Liver (tissue), 9 donors: Measurements from ENCODE around the gene ITIH4. TPM values are rescaled to one million over a fixed set of nuclear protein-coding genes. Genes with fewer than 3 reads are reported as not detected.

Experiments
- DNase-seq: peaks from one replicate; pipeline ENCODE4 v3.0.0-alpha.2; 2017; ENCODE audit warnings: low spot score
- H3K27ac ChIP-seq, 2 donors: one replicate each; pipeline ENCODE4 v1.7.0; 2013; ENCODE audit warnings: inconsistent platforms in 2 of 2, low read length in 2 of 2, control low read depth in 1 of 2, low read depth in 1 of 2, mild to moderate bottlenecking in 1 of 2
- H3K27me3 ChIP-seq, 4 donors: one replicate each; pipeline versions ENCODE4 v1.6.1 to v1.7.0; 2013; ENCODE audit warnings: low read length in 3 of 4, inconsistent platforms in 1 of 4, mild to moderate bottlenecking in 1 of 4, moderate library complexity in 1 of 4; ENCODE audit not compliant: control insufficient read depth in 4 of 4, insufficient read depth in 4 of 4
- H3K36me3 ChIP-seq, 4 donors: one replicate each; pipeline versions ENCODE4 v1.6.1 to v1.7.0; 2013; ENCODE audit warnings: low read length in 3 of 4, mild to moderate bottlenecking in 3 of 4, low read depth in 1 of 4, moderate library complexity in 1 of 4; ENCODE audit not compliant: control insufficient read depth in 4 of 4, insufficient read depth in 3 of 4
- H3K4me1 ChIP-seq, 4 donors: one replicate each; pipeline versions ENCODE4 v1.6.1 to v1.7.0; 2013; ENCODE audit warnings: low read length in 3 of 4, mild to moderate bottlenecking in 3 of 4, moderate library complexity in 1 of 4; ENCODE audit not compliant: control insufficient read depth in 4 of 4, insufficient read depth in 4 of 4
- H3K4me3 ChIP-seq, 3 donors: one replicate each; pipeline versions ENCODE4 v1.6.1 to v1.7.0; 2013; ENCODE audit warnings: low read length in 3 of 3, control low read depth in 1 of 3, low read depth in 1 of 3, mild to moderate bottlenecking in 1 of 3
- H3K9ac ChIP-seq, 2 donors: one replicate each; pipeline ENCODE4 v1.7.0; 2013; ENCODE audit warnings: low read length in 2 of 2, mild to moderate bottlenecking in 2 of 2, moderate library complexity in 2 of 2, control low read depth in 1 of 2, low read depth in 1 of 2
- H3K9me3 ChIP-seq, 4 donors: one replicate each; pipeline versions ENCODE4 v1.6.1 to v1.7.0; 2013; ENCODE audit warnings: low read length in 3 of 4; ENCODE audit not compliant: control insufficient read depth in 4 of 4
- EGR1 ChIP-seq, 2 donors: IDR thresholded peaks; 2 replicates each; pipeline ENCODE4 v1.6.1; 2016 to 2018; ENCODE audit warnings: antibody characterized with exemption in 2 of 2, low read depth in 2 of 2
- FOXA1 ChIP-seq: IDR thresholded peaks from 2 replicates; pipeline ENCODE4 v1.6.1; 2016; ENCODE audit warnings: antibody characterized with exemption
- FOXA2 ChIP-seq: IDR thresholded peaks from 2 replicates; pipeline ENCODE4 v1.6.1; 2016; ENCODE audit warnings: antibody characterized with exemption
- GABPA ChIP-seq, 2 donors: IDR thresholded peaks in 1 of 2; conservative IDR thresholded peaks in 1 of 2; 2 replicates each; pipeline ENCODE4 v1.6.1; 2016; ENCODE audit warnings: antibody characterized with exemption in 2 of 2, mild to moderate bottlenecking in 1 of 2, moderate library complexity in 1 of 2
- HNF4A ChIP-seq, 2 donors: conservative IDR thresholded peaks; 2 replicates each; pipeline ENCODE4 v1.6.1; 2016; ENCODE audit warnings: antibody characterized with exemption in 2 of 2, mild to moderate bottlenecking in 2 of 2
- HNF4G ChIP-seq: IDR thresholded peaks from 2 replicates; pipeline ENCODE4 v1.6.1; 2016; ENCODE audit warnings: antibody characterized with exemption
- JUND ChIP-seq, 2 donors: IDR thresholded peaks; 2 replicates each; pipeline ENCODE4 v1.6.1; 2016; ENCODE audit warnings: antibody characterized with exemption in 2 of 2
- NR2F2 ChIP-seq: IDR thresholded peaks from 2 replicates; pipeline ENCODE4 v1.6.1; 2016; ENCODE audit warnings: antibody characterized with exemption
- RAD21 ChIP-seq, 2 donors: IDR thresholded peaks; 2 replicates each; pipeline ENCODE4 v1.6.1; 2016; ENCODE audit warnings: antibody characterized with exemption in 2 of 2, mild to moderate bottlenecking in 2 of 2
- RXRA ChIP-seq, 2 donors: IDR thresholded peaks; 2 replicates each; pipeline ENCODE4 v1.6.1; 2017 to 2018; ENCODE audit warnings: antibody characterized with exemption in 2 of 2, mild to moderate bottlenecking in 1 of 2
- SP1 ChIP-seq: IDR thresholded peaks from 2 replicates; pipeline ENCODE4 v1.6.1; 2018; ENCODE audit warnings: antibody characterized with exemption, mild to moderate bottlenecking
- TAF1 ChIP-seq: conservative IDR thresholded peaks from 2 replicates; pipeline ENCODE4 v1.6.1; 2016; ENCODE audit warnings: antibody characterized with exemption, mild to moderate bottlenecking
- YY1 ChIP-seq: IDR thresholded peaks from 2 replicates; pipeline ENCODE4 v1.6.1; 2016; ENCODE audit warnings: antibody characterized with exemption, mild to moderate bottlenecking
- WGBS: extraction: QIAGEN DNeasy Blood & Tissue Kit; methylation state at CpG from one replicate; pipeline ENCODE4 v1.1.7; 2013; 5-methylcytosine and 5-hydroxymethylcytosine counted together
- polyA plus RNA-seq, 2 donors: library from polyadenylated mRNA; stranded (reverse) in 1 of 2; unstranded in 1 of 2; fragments of 200-250 nt in 1 of 2; fragments of >200 nt in 1 of 2; fragmentation: Nextera tagmentation in 1 of 2; extraction: Ambion mirVana in 1 of 2; gene quantifications; one replicate each; pipeline versions ENCODE4 v1.2.1 to v1.2.3, GENCODE V29; 2013 to 2015
- total RNA-seq, 2 donors: library from RNA; depleted of rRNA; stranded (reverse); fragments of >200 nt; gene quantifications; one replicate each; pipeline ENCODE4 v1.2.3, GENCODE V29; 2014
- TF ChIP-seq, protein P1 (sequence below): IDR thresholded peaks from 2 replicates; pipeline ENCODE4 v1.6.1; 2016; ENCODE audit warnings: antibody characterized with exemption
- TF ChIP-seq, protein P2 (sequence below): IDR thresholded peaks from 2 replicates; pipeline ENCODE4 v1.6.1; 2016; ENCODE audit warnings: antibody characterized with exemption
- TF ChIP-seq, protein P3 (sequence below): fragments of 150-350 bp; IDR thresholded peaks from 2 replicates; pipeline ENCODE4 v1.5.1; 2017; ENCODE audit warnings: improper control_type of control experiment, low read depth, low read length; ENCODE audit not compliant: missing input control
- TF ChIP-seq, protein P4 (sequence below): IDR thresholded peaks from 2 replicates; pipeline ENCODE4 v1.6.1; 2016; ENCODE audit warnings: antibody characterized with exemption
- donor health status: healthy.
- donor health status: healthy.
- donor health status: healthy.
- donor health status: healthy.
- donor health status: healthy.

Gene ITIH4
- total and polyA plus RNA-seq, 4 donors = 447 to 3,354 (median 2,410) TPM

DNA sequence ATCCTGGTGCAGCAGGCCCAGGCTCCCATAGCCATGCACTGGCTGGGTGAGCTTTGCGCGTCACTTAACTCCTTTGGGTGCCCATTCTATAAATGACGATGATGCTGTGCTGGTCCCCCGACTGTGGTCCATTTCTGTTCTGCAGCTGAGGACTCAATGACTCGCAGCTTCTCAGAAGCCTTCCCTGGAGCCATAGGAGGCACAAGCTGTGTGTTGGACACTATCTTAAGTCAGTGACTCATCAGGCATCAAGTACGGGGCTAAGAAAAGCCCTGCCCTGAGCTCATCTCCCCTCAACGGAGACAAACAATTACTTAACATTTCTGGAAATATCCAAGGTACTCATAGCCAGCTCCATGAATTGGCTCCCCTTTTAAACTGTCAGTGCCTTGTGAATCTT lies 18.1 kb upstream of the ITIH4 start:
- H3K27ac ChIP-seq = no peak overlapping the region
- no peaks in the 10 kb centered on the region for H3K9me3 ChIP-seq
- H3K4me3 ChIP-seq = no peak overlapping the region
- no peaks in the 10 kb centered on the region for H3K27me3 ChIP-seq
- H3K4me1 ChIP-seq = peaks cover 8 to 21% (median 18%) of the 10 kb centered on the region in 4 donors
- no peak for DNase-seq
- TF ChIP-seq, protein P1, sequence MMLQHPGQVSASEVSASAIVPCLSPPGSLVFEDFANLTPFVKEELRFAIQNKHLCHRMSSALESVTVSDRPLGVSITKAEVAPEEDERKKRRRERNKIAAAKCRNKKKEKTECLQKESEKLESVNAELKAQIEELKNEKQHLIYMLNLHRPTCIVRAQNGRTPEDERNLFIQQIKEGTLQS = no peak
- TF ChIP-seq TAF1 (no peak), HNF4A (conservative IDR thresholded peaks at IDR 0.05) (no peak), JUND (IDR thresholded peaks at IDR 0.05) (no peak), EGR1 (IDR thresholded peaks at IDR 0.05; ENCODE audit: low read depth in 2 of 2) (no peak), SP1 (no peak), RAD21 (IDR thresholded peaks at IDR 0.05) (no peak), YY1 (no peak), NR2F2 (no peak), RXRA (IDR thresholded peaks at IDR 0.05) (no peak), FOXA1 (no peak)
- TF ChIP-seq, protein P2, sequence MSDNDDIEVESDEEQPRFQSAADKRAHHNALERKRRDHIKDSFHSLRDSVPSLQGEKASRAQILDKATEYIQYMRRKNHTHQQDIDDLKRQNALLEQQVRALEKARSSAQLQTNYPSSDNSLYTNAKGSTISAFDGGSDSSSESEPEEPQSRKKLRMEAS = no peak
- TF ChIP-seq, protein P3, sequence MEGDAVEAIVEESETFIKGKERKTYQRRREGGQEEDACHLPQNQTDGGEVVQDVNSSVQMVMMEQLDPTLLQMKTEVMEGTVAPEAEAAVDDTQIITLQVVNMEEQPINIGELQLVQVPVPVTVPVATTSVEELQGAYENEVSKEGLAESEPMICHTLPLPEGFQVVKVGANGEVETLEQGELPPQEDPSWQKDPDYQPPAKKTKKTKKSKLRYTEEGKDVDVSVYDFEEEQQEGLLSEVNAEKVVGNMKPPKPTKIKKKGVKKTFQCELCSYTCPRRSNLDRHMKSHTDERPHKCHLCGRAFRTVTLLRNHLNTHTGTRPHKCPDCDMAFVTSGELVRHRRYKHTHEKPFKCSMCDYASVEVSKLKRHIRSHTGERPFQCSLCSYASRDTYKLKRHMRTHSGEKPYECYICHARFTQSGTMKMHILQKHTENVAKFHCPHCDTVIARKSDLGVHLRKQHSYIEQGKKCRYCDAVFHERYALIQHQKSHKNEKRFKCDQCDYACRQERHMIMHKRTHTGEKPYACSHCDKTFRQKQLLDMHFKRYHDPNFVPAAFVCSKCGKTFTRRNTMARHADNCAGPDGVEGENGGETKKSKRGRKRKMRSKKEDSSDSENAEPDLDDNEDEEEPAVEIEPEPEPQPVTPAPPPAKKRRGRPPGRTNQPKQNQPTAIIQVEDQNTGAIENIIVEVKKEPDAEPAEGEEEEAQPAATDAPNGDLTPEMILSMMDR = no peak
- peaks cover 0 to 31% (median 21%) of the 10 kb centered on the region in 4 donors for H3K36me3 ChIP-seq
- WGBS = 84% methylated on average over 7 of the region's 7 CpGs
- no peak overlapping the region for H3K9ac ChIP-seq

DNA sequence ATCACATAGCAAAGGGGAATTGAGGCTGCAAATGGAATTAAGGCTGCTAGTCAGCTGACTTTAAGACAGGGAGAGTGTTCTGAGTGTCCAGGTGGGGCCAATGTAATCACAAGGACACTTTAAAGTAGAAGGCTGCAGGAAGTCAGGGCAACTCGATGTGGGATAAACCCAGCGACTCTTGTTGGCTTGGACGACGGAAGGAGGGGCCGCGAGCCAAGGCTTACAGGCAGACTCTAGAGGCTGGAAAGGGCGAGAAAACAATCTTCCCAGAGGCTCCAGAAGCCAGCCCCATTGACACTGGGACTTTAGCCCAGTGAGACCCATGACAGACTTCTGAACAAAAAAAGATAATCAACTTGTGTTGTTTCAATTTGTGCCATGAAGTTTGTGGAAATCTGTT lies 17.3 kb upstream of the ITIH4 start:
- TF ChIP-seq, protein P1 = no peak
- TF ChIP-seq GABPA (IDR thresholded peaks at IDR 0.05 in 1 of 2, conservative IDR thresholded peaks at IDR 0.05 in 1 of 2) (no peak), FOXA1 (no peak), JUND (IDR thresholded peaks at IDR 0.05) (no peak), RXRA (IDR thresholded peaks at IDR 0.05) (no peak), FOXA2 (no peak), EGR1 (IDR thresholded peaks at IDR 0.05; ENCODE audit: low read depth in 2 of 2) (no peak), HNF4G (no peak), HNF4A (conservative IDR thresholded peaks at IDR 0.05) (no peak), NR2F2 (no peak), SP1 (no peak), YY1 (no peak), TAF1 (no peak), RAD21 (IDR thresholded peaks at IDR 0.05) (no peak)
- TF ChIP-seq, protein P4, sequence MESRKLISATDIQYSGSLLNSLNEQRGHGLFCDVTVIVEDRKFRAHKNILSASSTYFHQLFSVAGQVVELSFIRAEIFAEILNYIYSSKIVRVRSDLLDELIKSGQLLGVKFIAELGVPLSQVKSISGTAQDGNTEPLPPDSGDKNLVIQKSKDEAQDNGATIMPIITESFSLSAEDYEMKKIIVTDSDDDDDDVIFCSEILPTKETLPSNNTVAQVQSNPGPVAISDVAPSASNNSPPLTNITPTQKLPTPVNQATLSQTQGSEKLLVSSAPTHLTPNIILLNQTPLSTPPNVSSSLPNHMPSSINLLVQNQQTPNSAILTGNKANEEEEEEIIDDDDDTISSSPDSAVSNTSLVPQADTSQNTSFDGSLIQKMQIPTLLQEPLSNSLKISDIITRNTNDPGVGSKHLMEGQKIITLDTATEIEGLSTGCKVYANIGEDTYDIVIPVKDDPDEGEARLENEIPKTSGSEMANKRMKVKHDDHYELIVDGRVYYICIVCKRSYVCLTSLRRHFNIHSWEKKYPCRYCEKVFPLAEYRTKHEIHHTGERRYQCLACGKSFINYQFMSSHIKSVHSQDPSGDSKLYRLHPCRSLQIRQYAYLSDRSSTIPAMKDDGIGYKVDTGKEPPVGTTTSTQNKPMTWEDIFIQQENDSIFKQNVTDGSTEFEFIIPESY = no peak
- TF ChIP-seq, protein P2 = no peak
- TF ChIP-seq, protein P3 = no peak
- Histone ChIP-seq H3K9me3 (no peaks in the 10 kb centered on the region), H3K4me3 (no peak overlapping the region), H3K36me3 (peaks cover 0 to 31% (median 21%) of the 10 kb centered on the region in 4 donors), H3K9ac (no peak overlapping the region), H3K4me1 (peaks cover 10 to 30% (median 24%) of the 10 kb centered on the region in 4 donors), H3K27me3 (no peaks in the 10 kb centered on the region), H3K27ac (no peak overlapping the region)
- WGBS = 95% methylated on average over 7 of the region's 7 CpGs
- no peak for DNase-seq
